Measurements from ENCODE around the gene IPO4.
A peak's percentile ranks its signal among the peaks of the same experiment; 100 is the strongest.

IPO4 gene

DNA sequence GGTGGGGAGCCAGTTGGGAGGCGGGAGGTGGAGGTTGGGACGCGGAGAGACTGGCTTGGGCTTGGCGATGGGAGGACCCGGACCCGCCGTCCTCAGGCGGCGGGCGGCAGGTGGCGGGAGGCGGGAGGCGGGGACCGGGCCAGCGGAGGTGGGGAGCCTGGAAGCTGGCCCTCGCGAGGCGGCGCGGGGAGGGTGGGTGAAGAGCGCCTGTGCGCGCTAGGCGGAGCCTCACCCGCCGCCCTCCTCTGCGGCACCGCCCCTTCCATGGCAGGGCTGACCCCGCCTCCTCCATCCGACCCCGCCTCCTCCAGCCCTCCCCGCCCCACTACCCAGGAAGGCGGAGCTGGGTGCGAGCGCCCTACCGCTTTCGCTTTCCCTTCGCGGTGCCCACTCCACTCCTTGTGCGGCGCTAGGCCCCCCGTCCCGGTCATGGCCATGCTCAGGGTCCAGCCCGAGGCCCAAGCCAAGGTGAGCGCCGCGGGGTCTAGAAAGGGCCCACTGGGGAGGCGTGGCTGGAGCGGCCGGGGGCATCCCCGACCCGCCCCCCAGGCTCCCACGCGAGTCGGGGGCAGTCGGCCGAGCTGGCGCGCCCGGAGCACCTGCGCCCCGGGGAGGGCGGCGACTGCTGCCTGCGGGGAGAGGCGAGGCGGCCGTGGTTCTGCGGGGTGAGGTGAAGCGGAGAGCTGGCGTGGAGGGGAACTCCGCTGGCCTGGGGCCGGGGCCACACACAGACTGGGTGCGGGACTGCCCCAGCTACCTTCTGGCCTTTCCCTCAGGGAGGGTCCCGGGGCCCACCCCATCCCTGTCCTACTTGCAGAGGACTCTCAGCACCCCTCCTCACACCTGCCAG, 52.6 kb downstream of the IPO4 start, which contains the start of gene PSME1 (continued):
- TF ChIP-seq, protein P1, sequence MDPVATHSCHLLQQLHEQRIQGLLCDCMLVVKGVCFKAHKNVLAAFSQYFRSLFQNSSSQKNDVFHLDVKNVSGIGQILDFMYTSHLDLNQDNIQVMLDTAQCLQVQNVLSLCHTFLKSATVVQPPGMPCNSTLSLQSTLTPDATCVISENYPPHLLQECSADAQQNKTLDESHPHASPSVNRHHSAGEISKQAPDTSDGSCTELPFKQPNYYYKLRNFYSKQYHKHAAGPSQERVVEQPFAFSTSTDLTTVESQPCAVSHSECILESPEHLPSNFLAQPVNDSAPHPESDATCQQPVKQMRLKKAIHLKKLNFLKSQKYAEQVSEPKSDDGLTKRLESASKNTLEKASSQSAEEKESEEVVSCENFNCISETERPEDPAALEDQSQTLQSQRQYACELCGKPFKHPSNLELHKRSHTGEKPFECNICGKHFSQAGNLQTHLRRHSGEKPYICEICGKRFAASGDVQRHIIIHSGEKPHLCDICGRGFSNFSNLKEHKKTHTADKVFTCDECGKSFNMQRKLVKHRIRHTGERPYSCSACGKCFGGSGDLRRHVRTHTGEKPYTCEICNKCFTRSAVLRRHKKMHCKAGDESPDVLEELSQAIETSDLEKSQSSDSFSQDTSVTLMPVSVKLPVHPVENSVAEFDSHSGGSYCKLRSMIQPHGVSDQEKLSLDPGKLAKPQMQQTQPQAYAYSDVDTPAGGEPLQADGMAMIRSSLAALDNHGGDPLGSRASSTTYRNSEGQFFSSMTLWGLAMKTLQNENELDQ (tag by site-specific recombination; IDR thresholded peaks at IDR 0.05; ENCODE audit: low read depth), result no peak
- TF ChIP-seq ZNF561 (tag by site-specific recombination; IDR thresholded peaks at IDR 0.05; ENCODE audit: borderline replicate concordance), result peak; percentile 15; the same call in 1 of the 2 replicates
- TF ChIP-seq KLF1 (tag by site-specific recombination; IDR thresholded peaks at IDR 0.05), result peak; percentile 76
- peak; percentile 47 for TF ChIP-seq ZNF423 (tag by site-specific recombination; IDR thresholded peaks at IDR 0.05)
- TF ChIP-seq, protein P2, sequence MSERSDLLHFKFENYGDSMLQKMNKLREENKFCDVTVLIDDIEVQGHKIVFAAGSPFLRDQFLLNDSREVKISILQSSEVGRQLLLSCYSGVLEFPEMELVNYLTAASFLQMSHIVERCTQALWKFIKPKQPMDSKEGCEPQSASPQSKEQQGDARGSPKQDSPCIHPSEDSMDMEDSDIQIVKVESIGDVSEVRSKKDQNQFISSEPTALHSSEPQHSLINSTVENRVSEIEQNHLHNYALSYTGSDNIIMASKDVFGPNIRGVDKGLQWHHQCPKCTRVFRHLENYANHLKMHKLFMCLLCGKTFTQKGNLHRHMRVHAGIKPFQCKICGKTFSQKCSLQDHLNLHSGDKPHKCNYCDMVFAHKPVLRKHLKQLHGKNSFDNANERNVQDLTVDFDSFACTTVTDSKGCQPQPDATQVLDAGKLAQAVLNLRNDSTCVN (tag by site-specific recombination; optimal IDR thresholded peaks at IDR 0.05), result peak; percentile 58
- peak; percentile 76 for TF ChIP-seq KLF16 (tag by site-specific recombination; IDR thresholded peaks at IDR 0.05)
- peak; percentile 58 for TF ChIP-seq ZNF398 (tag by site-specific recombination; IDR thresholded peaks at IDR 0.05)
- TF ChIP-seq ZNF548 (tag by site-specific recombination; IDR thresholded peaks at IDR 0.05), result no peak
- TF ChIP-seq ZNF600 (tag by site-specific recombination; IDR thresholded peaks at IDR 0.05), result peak; percentile 7
- TF ChIP-seq, protein P3, sequence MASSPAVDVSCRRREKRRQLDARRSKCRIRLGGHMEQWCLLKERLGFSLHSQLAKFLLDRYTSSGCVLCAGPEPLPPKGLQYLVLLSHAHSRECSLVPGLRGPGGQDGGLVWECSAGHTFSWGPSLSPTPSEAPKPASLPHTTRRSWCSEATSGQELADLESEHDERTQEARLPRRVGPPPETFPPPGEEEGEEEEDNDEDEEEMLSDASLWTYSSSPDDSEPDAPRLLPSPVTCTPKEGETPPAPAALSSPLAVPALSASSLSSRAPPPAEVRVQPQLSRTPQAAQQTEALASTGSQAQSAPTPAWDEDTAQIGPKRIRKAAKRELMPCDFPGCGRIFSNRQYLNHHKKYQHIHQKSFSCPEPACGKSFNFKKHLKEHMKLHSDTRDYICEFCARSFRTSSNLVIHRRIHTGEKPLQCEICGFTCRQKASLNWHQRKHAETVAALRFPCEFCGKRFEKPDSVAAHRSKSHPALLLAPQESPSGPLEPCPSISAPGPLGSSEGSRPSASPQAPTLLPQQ (tag by site-specific recombination; IDR thresholded peaks at IDR 0.05), result peak; percentile 65; the same call in 1 of the 2 replicates
- no peak for TF ChIP-seq ZNF664 (tag by site-specific recombination; IDR thresholded peaks at IDR 0.05)
- peak; percentile 93 for TF ChIP-seq KLF9 (tag by site-specific recombination; IDR thresholded peaks at IDR 0.05; ENCODE audit: low read depth)
- no peak for TF ChIP-seq ZNF426 (tag by site-specific recombination; IDR thresholded peaks at IDR 0.05)
- TF ChIP-seq ZFP41 (tag by site-specific recombination; IDR thresholded peaks at IDR 0.05; ENCODE audit: borderline replicate concordance), result no peak
- TF ChIP-seq, protein P4, sequence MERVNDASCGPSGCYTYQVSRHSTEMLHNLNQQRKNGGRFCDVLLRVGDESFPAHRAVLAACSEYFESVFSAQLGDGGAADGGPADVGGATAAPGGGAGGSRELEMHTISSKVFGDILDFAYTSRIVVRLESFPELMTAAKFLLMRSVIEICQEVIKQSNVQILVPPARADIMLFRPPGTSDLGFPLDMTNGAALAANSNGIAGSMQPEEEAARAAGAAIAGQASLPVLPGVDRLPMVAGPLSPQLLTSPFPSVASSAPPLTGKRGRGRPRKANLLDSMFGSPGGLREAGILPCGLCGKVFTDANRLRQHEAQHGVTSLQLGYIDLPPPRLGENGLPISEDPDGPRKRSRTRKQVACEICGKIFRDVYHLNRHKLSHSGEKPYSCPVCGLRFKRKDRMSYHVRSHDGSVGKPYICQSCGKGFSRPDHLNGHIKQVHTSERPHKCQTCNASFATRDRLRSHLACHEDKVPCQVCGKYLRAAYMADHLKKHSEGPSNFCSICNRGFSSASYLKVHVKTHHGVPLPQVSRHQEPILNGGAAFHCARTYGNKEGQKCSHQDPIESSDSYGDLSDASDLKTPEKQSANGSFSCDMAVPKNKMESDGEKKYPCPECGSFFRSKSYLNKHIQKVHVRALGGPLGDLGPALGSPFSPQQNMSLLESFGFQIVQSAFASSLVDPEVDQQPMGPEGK (tag by site-specific recombination; IDR thresholded peaks at IDR 0.05), result peak; percentile 87
- no peak for TF ChIP-seq ZFP3 (tag by site-specific recombination; IDR thresholded peaks at IDR 0.05; ENCODE audit: low read depth)
- TF ChIP-seq ZNF394 (tag by site-specific recombination; IDR thresholded peaks at IDR 0.05; ENCODE audit: borderline replicate concordance), result no peak
- TF ChIP-seq, protein P5, sequence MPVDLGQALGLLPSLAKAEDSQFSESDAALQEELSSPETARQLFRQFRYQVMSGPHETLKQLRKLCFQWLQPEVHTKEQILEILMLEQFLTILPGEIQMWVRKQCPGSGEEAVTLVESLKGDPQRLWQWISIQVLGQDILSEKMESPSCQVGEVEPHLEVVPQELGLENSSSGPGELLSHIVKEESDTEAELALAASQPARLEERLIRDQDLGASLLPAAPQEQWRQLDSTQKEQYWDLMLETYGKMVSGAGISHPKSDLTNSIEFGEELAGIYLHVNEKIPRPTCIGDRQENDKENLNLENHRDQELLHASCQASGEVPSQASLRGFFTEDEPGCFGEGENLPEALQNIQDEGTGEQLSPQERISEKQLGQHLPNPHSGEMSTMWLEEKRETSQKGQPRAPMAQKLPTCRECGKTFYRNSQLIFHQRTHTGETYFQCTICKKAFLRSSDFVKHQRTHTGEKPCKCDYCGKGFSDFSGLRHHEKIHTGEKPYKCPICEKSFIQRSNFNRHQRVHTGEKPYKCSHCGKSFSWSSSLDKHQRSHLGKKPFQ (tag by site-specific recombination; IDR thresholded peaks at IDR 0.05), result no peak
- TF ChIP-seq BCL11A (tag by site-specific recombination; IDR thresholded peaks at IDR 0.05; ENCODE audit: low read depth), result no peak
- TF ChIP-seq ZNF211 (tag by site-specific recombination; IDR thresholded peaks at IDR 0.05; ENCODE audit: low read depth), result no peak
- TF ChIP-seq SCRT1 (tag by site-specific recombination; IDR thresholded peaks at IDR 0.05; ENCODE audit: borderline replicate concordance), result no peak; the same call in 1 of the 2 replicates
- no peak for TF ChIP-seq OVOL3 (tag by site-specific recombination; IDR thresholded peaks at IDR 0.05)
- TF ChIP-seq SP3 (tag by site-specific recombination; IDR thresholded peaks at IDR 0.05), result peak; percentile 98
- no peak for TF ChIP-seq ZBTB21 (tag by site-specific recombination; IDR thresholded peaks at IDR 0.05)
- TF ChIP-seq WT1 (tag by site-specific recombination; IDR thresholded peaks at IDR 0.05), result no peak
- TF ChIP-seq EGR2 (tag by site-specific recombination; IDR thresholded peaks at IDR 0.05; ENCODE audit: low read depth), result peak; percentile 27
- no peak for TF ChIP-seq ZNF48 (tag by site-specific recombination; IDR thresholded peaks at IDR 0.05)
